Fibroblast of skin of scalp (primary cell): ENCODE data around the gene OR1G1. TPM values are rescaled to one million over a fixed set of nuclear protein-coding genes. Genes with fewer than 3 reads are reported as not detected.
"Not testable (repeated sequence)": the region's sequence is repeated elsewhere in the genome, so short reads cannot be mapped to it uniquely, and the experiment has no call there.

Source experiments
- DNase-seq: peaks from one replicate; pipeline ENCODE4 v3.0.0-alpha.2; 2013
- polyA plus RNA-seq, 2 experiments: library from polyadenylated mRNA; unstranded; fragments of 120-200 nt; gene quantifications; one replicate each; pipeline ENCODE4 v1.2.1, GENCODE V29; 2013; ENCODE audit not compliant: insufficient read length in 2 of 2

The OR1G1 gene
- not detected for polyA plus RNA-seq (2013, experiment 1 of 2; ENCODE audit: insufficient read length)
- polyA plus RNA-seq (2013, experiment 2 of 2; ENCODE audit: insufficient read length), result not detected

GRCh38 chr17:3127451-3127850 is at the start of gene OR1G1:
Gene OR1G1 (minus strand): TSS chr17:3127551. CDS start chr17:3127551, 0 bp downstream.
- no peak for DNase-seq

- no peak for DNase-seq
Measured at GRCh38 chr17:3167574-3167973, 40.2 kb upstream of the OR1G1 start.

GRCh38 chr17:3157218-3157617 is 29.9 kb upstream of the OR1G1 start:
- no peak for DNase-seq

- DNase-seq, result not testable (repeated sequence)
Measured at GRCh38 chr17:3137494-3137893, 10.1 kb upstream of the OR1G1 start.

- no peak for DNase-seq
Measured at GRCh38 chr17:3104322-3104721, 23.0 kb downstream of the OR1G1 start, which contains the start of gene OR1D2. Gene OR1D2 (minus strand): TSS chr17:3104422. CDS start chr17:3092996, 11,426 bp downstream.
